Lower lobe of right lung (tissue), 2 donors: ENCODE results near the gene GP5. TPM values are rescaled to one million over a fixed set of nuclear protein-coding genes. Genes with fewer than 3 reads are reported as not detected.

Source experiments
- ATAC-seq, 2 donors: fragments of 200-7000 bp; cut with Tn5 transposase; one replicate each; pipeline ENCODE4 v1.9.1; 2020 to 2022; ENCODE audit warnings: mild to moderate bottlenecking in 2 of 2, moderate library complexity in 2 of 2
- DNase-seq: peaks from one replicate; pipeline ENCODE4 v3.0.0-alpha.2; 2020
- H3K27ac ChIP-seq: fragments of 200-600 bp; one replicate; pipeline ENCODE4 v1.8.0; 2022
- H3K27me3 ChIP-seq: fragments of 200-600 bp; one replicate; pipeline ENCODE4 v1.8.0; 2022; ENCODE audit warnings: low read depth
- H3K36me3 ChIP-seq: fragments of 200-600 bp; one replicate; pipeline ENCODE4 v1.8.0; 2022; ENCODE audit warnings: mild to moderate bottlenecking
- H3K4me1 ChIP-seq: fragments of 200-600 bp; one replicate; pipeline ENCODE4 v1.8.0; 2022
- H3K4me3 ChIP-seq: fragments of 200-600 bp; one replicate; pipeline ENCODE4 v1.8.0; 2022; ENCODE audit warnings: mild to moderate bottlenecking
- H3K9me3 ChIP-seq: fragments of 200-600 bp; one replicate; pipeline ENCODE4 v1.8.0; 2022
- intact Hi-C: fragments of 100-400 bp; cut with DNase I; formaldehyde crosslinking; loops from one replicate; pipeline ENCODE4 v1.11.0; 2022
- total RNA-seq: library from RNA; stranded (reverse); fragmentation: NEBNext Ultra II Directional; extraction: Animal tissue kit (Norgen Biotek cat#: 25700); gene quantifications from one replicate; pipeline ENCODE4 v1.2.1, GENCODE V29; 2021
- TF ChIP-seq, protein P1 (sequence below): fragments of 200-600 bp; IDR thresholded peaks from one replicate; pipeline ENCODE4 v1.8.0; 2022; ENCODE audit warnings: antibody characterized with exemption, mild to moderate bottlenecking
- donor health status: DM: no; HTN: yes; CAD: no; lungs with severe emphysema.

GP5 gene
- total RNA-seq, 1 donor from 2014 or later = 0.38 TPM

DNA sequence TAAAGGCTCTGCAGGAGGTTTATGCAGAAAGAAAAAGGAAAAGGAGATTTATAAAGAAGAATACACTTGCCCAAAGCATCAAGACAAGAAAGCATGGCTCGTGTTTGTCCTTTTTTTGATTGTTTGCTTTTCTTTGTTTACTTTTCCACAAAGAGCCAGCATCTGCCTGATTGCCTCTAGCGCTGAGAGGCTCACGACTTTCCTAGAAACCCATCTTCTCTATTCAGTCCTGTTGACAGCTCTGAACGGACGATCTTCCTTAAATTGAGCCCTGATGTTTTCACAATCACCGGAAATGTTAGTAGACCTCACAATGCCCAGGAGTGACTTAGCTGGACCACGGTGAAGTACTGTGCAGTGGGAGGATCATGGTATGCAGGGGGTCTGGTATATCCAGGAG is 12.4 kb downstream of the GP5 start:
- ATAC-seq = no peak
- Histone ChIP-seq H3K27me3 (peaks cover 1% of the 10 kb centered on the region), H3K4me1 (peaks cover under 1% of the 10 kb centered on the region), H3K27ac (no peak overlapping the region), H3K36me3 (no peaks in the 10 kb centered on the region), H3K4me3 (no peak overlapping the region), H3K9me3 (no peaks in the 10 kb centered on the region)
- no peak for DNase-seq
- TF ChIP-seq, protein P1, sequence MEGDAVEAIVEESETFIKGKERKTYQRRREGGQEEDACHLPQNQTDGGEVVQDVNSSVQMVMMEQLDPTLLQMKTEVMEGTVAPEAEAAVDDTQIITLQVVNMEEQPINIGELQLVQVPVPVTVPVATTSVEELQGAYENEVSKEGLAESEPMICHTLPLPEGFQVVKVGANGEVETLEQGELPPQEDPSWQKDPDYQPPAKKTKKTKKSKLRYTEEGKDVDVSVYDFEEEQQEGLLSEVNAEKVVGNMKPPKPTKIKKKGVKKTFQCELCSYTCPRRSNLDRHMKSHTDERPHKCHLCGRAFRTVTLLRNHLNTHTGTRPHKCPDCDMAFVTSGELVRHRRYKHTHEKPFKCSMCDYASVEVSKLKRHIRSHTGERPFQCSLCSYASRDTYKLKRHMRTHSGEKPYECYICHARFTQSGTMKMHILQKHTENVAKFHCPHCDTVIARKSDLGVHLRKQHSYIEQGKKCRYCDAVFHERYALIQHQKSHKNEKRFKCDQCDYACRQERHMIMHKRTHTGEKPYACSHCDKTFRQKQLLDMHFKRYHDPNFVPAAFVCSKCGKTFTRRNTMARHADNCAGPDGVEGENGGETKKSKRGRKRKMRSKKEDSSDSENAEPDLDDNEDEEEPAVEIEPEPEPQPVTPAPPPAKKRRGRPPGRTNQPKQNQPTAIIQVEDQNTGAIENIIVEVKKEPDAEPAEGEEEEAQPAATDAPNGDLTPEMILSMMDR = no peak
- intact Hi-C loops = no loop called here

DNA sequence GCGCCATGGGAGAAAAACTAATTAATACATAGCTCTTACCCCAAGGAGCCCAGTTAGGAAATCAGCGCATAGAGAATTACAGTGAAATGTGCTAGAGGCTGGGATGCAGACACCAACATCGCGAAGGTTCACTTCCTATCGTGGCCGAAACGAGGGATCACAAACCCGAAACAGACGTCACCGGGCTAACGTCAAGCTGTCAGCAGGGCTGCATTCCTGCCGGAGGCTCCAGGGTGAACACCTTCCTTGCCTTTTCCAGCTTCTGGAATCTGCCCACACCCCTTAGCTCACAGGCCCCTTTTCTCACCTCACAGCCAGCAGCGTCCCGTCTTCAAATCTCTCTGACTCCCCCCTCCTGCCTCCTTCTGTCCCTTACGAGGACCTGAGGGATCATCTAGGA is 13.0 kb downstream of the GP5 start:
- no peaks in the 10 kb centered on the region for H3K36me3 ChIP-seq
- H3K9me3 ChIP-seq = no peaks in the 10 kb centered on the region
- ATAC-seq (no peak), DNase-seq (no peak)
- H3K4me3 ChIP-seq = no peak overlapping the region
- H3K27me3 ChIP-seq = peaks cover 6% of the 10 kb centered on the region
- H3K4me1 ChIP-seq = peaks cover 6% of the 10 kb centered on the region
- TF ChIP-seq, protein P1 = no peak
- H3K27ac ChIP-seq = no peak overlapping the region
- intact Hi-C loops = no loop called here

DNA sequence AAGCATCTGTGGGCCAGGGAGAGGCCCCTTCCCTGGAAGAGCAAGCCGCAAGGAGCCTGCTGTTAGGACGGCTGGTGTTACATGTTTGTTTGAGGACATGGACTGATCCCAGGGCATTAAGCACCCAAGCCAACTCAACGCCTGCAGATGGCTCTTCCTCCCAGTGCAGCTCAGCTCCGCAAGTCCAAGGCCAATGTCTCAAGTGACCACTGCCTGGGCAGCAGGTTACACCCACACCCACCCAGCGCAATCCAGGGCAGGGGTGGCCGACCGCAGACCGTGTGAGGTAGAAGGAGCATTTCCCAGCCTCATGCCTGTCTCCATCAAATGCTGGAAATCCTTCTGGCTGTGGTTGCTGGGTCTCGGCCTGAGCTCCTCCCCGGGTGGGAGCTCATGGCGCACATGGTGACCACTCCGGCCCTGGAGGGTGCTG is 14.5 kb downstream of the GP5 start:
- H3K4me1 ChIP-seq = peaks cover 7% of the 10 kb centered on the region
- TF ChIP-seq, protein P1 = no peak
- no peaks in the 10 kb centered on the region for H3K9me3 ChIP-seq
- H3K36me3 ChIP-seq = no peaks in the 10 kb centered on the region
- no peak for DNase-seq
- intact Hi-C loops = no loop called here
- peaks cover 16% of the 10 kb centered on the region for H3K27me3 ChIP-seq
- H3K4me3 ChIP-seq = no peak overlapping the region
- no peak for ATAC-seq
- no peak overlapping the region for H3K27ac ChIP-seq

DNA sequence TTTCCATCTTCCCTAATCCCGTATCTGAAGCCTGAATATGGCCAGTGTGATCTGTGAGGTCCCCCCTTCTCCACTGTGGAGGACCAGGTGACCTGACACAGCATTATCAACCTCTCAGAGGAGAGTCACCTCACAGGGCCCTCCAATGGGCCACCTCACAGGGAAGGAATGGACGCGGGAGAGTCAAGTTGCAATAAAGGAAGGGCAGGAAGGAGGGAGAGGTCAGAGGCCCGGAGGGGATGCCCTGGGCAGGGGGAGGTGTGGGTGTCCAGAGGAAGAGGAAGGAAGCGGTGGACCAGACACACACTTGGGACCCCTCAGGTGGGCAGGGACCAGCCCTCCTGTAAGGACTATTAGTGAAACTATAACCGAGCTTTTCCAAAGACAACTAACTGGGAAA is 14.9 kb downstream of the GP5 start:
- no peak overlapping the region for H3K4me3 ChIP-seq
- H3K4me1 ChIP-seq = peaks cover 7% of the 10 kb centered on the region
- ATAC-seq (no peak), DNase-seq (no peak)
- no peaks in the 10 kb centered on the region for H3K9me3 ChIP-seq
- intact Hi-C loops = no loop called here
- H3K27me3 ChIP-seq = peaks cover 16% of the 10 kb centered on the region
- no peaks in the 10 kb centered on the region for H3K36me3 ChIP-seq
- TF ChIP-seq, protein P1 = no peak
- no peak overlapping the region for H3K27ac ChIP-seq

DNA sequence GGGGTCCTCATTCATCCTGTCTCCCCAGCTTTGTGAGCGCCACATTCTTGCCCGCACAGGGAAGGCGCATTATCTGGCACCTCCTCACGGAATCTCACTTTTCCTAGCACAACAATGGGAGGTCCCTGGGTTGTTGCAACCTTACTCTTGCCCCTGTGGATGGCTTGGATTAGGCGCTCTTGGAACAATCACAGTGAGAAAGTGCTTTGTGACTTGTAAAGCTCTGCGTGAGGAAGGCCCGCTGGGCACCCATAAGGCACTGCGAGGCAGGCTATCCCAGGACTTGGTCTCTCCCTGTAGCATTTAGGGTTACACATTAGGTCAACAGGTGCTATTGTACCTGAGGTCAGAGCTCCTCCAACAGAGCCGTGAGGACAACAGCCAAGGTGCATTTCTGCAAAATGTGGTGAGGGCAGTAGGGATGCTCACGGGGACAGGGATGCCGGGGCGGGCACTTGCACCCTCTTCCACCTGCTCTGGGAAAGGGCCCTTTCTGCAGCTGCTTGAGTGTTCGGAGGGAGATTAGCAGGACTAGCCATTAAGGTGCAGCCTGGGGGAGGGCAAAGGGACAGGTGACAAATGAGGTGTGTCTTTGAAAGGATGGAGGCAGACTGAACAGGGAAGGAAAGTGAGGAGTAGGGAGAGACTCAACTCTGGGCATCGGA is 15.7 kb downstream of the GP5 start:
- intact Hi-C loops = no loop called here

More for the DNA sequence above, 15.7 kb downstream of the GP5 start:
- TF ChIP-seq, protein P1 = no peak
- H3K4me3 ChIP-seq = no peak overlapping the region
- H3K9me3 ChIP-seq = no peaks in the 10 kb centered on the region
- no peak overlapping the region for H3K27ac ChIP-seq
- H3K27me3 ChIP-seq = peaks cover 16% of the 10 kb centered on the region
- no peak for ATAC-seq
- H3K4me1 ChIP-seq = peaks cover 7% of the 10 kb centered on the region
- no peak for DNase-seq
- no peaks in the 10 kb centered on the region for H3K36me3 ChIP-seq
